HG03460 (cell line): Measurements from ENCODE around the gene MEGF11.

ENCODE experiments used
- ATAC-seq: cut with Tn5 transposase; IDR thresholded peaks from one replicate; pipeline ENCODE4 v1.9.1; 2021; ENCODE audit not compliant: unreplicated experiment

Gene MEGF11

GRCh38 chr15:66240240-66240794 lies 13.2 kb downstream of the MEGF11 start:
- ATAC-seq = no peak

- ATAC-seq = no peak
These were observed 14.0 kb downstream of the MEGF11 start for GRCh38 chr15:66239514-66239913.

GRCh38 chr15:66238318-66238717 lies 15.2 kb downstream of the MEGF11 start:
- no peak for ATAC-seq

- no peak for ATAC-seq
These were observed 15.9 kb downstream of the MEGF11 start for GRCh38 chr15:66237513-66238235.

GRCh38 chr15:66236806-66237375 lies 16.7 kb downstream of the MEGF11 start:
- no peak for ATAC-seq

GRCh38 chr15:66235866-66236265 lies 17.7 kb downstream of the MEGF11 start:
- ATAC-seq = no peak

- ATAC-seq = no peak
These were observed 18.8 kb downstream of the MEGF11 start for GRCh38 chr15:66234798-66235197.

GRCh38 chr15:66233487-66234415 lies 19.8 kb downstream of the MEGF11 start:
- ATAC-seq = no peak

GRCh38 chr15:66232267-66232625 lies 21.3 kb downstream of the MEGF11 start:
- no peak for ATAC-seq

GRCh38 chr15:66231394-66232266 lies 21.9 kb downstream of the MEGF11 start:
- no peak for ATAC-seq

GRCh38 chr15:66229790-66230465 lies 23.6 kb downstream of the MEGF11 start:
- ATAC-seq = no peak

- no peak for ATAC-seq
These were observed 24.5 kb downstream of the MEGF11 start for GRCh38 chr15:66228807-66229735.

- ATAC-seq = no peak
These were observed 26.8 kb downstream of the MEGF11 start for GRCh38 chr15:66226736-66227135.

GRCh38 chr15:66225656-66226274 lies 27.8 kb downstream of the MEGF11 start:
- ATAC-seq = no peak

GRCh38 chr15:66224946-66225345 lies 28.6 kb downstream of the MEGF11 start:
- no peak for ATAC-seq

GRCh38 chr15:66222273-66223198 lies 31.0 kb downstream of the MEGF11 start:
- no peak for ATAC-seq

- ATAC-seq = no peak
These were observed 32.4 kb downstream of the MEGF11 start for GRCh38 chr15:66221126-66221525.
